Daoy (cell line): ENCODE data around the gene MPST. TPM values are rescaled to one million over a fixed set of nuclear protein-coding genes. Genes with fewer than 3 reads are reported as not detected.

Experiments
- DNase-seq: peaks from one replicate; pipeline ENCODE4 v3.0.0-alpha.2; 2015; ENCODE audit warnings: low read depth
- total RNA-seq: library from RNA; depleted of rRNA; stranded (reverse); fragments of >200 nt; shearing (Covaris generic); gene quantifications from 2 replicates; pipeline ENCODE4 v1.2.3, GENCODE V29; 2014

MPST gene
- total RNA-seq, 1 experiment from 2014 or later, result 67.3 TPM

DNA sequence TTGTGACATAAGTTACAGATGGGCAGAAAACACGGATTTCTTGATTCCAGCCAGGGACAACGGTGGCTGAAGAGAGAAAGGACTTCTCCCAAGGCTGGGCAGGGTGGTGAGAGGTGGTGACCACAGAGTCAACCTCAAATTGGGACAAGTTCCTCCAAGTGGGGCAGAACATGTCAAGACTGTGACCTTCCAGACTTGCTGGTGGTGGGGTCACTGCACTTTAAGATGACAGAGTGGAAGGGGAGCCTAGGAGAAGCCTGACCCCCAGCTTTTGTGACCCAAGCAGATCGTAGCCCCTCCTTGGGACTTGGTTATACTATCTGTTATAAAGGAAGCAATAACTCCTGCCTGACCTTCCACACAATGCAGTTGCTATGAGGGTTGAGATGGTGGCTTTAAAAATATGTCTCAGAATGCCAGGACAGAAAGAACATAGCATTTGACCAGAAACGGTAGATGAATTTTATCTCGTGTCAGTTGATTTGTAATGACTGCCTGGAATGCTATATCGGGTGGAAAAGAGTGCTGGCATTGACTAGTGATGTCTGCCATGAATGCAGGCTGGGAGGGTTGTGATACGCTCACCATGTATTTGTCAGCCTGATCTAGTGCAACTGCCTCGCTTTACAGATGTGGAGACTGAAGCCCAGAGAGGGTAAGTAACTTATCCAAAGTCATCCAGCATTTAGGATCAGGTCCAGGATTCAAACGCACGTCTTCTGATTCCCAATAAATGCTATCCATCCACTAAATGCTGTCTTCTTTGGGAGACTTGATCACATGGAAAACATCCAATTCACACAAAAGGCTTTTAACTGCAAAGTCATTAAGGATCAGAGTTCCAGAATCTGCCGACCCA, 18.6 kb upstream of the MPST start:
- DNase-seq, result no peak

DNA sequence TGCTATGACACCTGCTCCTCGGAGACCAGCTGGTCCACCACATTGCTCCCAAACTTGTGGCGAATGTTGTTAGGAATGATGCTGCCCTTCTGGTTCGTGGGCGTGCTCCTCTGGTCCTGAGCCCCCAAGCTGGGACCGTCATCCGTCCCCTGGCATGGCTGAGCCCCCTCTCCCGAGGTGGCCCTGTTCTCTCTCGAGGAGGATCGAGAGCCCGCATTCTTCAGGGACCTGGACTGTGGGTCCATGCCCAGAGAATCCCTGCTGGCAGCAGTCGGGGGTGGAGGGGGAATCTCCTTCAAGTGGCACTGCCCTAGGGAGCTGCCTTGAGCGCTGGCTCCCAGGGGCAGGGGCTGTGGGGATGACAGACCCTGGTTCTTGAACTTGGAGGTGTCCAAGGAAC, 17.7 kb upstream of the MPST start:
- no peak for DNase-seq

DNA sequence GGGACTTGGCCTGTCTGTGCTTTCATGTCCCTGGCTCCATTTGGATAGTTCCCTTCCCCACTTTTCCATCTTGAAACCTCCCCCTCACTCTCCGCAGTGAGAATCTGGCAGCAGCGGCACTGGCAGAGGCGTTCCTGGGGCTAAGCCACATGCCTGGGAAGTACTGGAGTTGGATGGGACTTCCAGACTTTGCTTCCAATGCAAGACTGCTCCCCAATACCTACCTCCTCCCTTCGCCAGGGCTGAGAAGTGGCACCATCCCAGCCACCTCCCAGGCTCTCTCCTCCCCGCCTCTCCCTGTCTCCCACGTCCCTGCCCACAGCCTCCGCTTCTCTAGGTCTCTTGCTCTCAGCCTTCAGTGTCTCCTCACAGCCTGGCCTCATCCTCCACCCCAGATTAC, 16.9 kb upstream of the MPST start:
- no peak for DNase-seq

DNA sequence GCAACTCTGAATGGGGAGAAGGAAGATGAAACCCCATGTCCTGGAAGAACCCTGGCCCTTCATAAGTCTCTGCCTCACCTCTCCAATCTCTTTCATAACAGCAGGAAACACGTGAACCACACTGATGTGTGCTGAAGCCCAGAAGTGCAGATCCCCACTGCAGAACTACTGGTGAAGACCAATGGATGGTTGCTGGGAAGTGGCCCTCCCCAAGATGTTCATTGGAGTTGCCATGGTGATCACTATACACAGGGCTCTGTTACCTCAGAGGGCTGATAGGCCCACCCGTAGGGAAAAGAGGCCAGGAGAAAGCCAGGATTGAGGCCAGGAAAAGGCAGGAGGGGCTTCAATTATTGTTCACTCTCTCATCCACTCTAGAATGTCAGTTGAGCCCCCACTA, 11.9 kb upstream of the MPST start:
- DNase-seq, result no peak

DNA sequence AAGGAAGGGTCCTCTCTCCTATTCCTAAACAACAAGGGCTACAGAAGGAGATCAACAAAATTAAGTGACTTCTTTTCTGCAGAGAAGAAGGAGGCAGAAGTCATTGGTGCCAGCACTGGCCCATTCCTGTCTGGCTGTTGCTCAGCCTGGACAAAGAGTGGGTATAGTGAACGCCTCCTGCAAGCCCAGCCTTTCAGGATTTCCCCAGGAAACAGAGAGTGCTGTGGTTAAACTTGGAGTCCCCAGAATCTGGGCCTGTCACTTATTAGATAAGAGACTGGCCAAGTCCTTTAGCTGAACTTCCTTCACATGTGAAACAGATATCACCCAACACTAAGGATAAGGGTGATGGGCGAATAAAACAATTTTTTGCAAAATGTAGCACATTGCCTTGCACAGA, 11.2 kb upstream of the MPST start:
- DNase-seq, result no peak

DNA sequence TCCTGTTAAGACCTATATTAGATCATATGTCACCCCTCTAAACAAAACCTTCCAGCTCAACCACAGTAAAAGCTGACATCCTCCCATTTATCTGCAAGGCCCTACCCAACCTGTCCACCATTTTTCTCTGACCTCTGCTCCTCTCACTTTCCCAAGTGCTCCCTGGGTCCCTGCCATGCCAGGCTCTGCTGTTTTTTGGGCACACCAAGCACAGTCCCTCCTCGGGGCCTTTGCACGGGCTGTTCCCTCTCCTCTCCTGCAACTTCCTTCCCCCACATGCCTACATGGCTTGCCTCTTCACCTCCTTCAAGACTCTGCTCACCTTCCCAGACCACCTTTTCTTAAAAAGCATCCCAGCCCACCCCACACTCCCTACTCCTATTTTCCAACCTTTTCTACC, 10.1 kb upstream of the MPST start:
- no peak for DNase-seq

DNA sequence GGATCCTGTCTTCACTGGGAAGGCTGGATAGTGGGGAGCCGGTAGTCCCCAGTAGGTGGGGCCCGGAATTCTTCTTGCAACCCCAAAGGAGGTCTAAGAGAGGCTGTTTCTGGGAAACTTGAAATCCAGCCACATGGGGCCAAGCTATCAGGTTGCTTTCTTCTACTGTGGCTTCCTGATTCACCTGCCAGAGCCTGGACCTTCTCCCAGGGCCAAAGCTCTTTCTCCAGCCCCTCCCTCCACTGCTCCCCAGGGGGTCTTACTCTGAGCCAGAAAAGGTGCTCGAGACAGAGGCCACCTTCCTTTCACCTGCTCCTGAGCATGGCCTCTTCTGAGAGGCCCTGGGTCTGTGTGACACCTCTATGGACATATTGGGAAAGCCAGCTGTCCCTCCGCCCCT, 9.4 kb upstream of the MPST start:
- no peak for DNase-seq

DNA sequence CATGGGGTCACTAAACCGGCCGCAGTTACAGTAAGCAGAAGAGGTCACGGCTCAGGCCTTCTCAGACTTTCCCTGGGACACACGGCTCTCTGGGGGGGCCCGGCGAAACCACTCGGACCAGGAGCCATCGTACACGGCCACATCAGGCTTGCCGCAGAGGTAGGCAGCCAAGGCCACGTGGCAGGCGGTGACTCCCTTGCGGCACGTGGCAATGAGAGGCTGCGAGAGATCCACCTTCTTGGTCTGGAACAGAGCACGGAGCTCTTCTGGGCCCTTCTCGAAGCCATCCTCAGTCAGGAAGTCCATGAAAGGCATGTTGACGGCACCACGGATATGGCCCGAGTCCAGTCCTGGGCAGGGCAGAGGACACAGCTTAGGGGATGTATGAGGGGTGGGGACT, 8.6 kb upstream of the MPST start:
- no peak for DNase-seq

DNA sequence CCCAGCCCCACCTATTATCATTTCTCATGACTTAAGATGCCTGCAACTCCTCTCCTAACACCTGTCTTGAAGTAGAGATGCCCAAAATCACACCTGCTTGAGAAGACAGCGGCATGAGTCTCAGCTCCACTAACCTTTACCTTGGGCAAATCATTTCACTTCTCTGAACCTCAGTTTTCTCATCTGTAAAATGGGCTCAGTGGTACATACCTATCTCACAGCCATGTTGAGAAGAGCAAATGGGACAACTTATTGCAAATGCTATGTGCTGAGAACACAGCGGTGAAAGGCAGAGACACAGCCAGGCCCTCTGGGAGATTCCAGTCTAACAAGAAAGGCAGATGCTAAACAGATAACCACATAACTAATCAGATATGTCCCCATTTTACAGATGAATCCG, 8.1 kb upstream of the MPST start:
- no peak for DNase-seq

DNA sequence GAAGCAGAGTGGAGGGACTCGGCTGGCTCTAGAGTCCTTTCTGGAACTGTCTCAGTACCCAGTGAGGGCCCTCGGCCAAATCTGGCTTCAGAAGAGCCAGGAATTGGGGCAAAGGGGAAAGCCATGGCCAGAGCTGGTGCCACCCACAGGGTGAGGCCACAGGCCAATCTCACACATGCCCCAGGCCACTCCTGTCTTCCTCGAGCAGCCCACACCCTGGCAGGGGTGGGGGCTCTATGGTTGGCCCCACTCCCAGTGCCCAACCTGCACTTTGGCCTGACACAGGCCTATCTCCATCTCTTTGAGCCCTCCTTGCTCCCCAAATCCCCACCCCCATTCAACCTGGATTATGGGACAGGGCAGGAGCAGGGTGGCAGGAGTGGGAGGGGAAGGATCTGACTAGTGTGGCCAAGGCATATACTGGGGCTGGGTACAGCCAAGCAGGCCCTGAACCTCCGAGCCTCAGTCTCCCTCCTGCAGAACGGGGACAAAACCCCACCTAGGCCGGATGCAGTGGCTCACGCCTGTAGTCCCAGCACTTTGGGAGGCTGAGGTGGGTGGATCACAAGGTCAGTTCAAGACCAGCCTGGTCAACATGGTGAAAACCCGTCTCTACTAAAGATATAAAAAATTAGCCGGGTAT, 7.2 kb upstream of the MPST start:
- no peak for DNase-seq

DNA sequence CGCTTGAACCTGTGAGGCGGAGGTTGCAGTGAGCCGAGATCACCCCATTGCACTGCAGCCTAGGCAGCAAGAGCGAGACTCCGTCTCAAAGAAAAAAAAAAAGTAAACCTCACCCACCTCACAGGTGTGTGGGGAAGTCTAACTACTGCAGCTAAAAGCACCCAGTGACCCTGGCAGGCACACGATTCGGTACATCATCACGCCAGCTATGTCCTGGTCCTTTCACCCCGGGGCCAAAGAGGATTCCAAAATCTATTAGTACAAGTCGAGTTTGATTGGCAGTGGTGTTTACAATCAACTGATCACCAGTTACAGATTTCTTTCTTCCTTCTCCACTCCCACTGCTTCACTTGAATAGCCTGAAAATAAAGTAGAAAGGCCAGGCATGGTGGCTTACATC, 6.6 kb upstream of the MPST start:
- no peak for DNase-seq

DNA sequence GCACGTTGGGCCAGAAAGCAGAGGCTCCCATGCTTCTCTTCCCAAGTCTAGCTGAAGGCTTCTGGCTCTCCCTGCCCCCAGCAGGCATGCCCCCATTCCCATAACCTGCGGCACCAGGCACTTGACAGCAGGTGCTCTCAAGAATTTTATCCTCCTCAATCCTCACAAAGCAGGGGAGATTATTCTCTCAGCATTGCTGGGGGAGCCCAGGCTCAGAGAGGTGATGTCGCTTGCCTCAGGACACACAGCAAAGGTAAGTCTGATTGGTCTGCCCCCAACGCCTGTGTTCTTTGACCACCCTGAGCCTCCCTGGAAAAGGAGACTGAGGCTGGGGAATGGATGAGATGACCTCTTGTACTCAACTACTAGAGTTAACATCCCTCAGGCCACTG, 5.1 kb upstream of the MPST start:
- no peak for DNase-seq

DNA sequence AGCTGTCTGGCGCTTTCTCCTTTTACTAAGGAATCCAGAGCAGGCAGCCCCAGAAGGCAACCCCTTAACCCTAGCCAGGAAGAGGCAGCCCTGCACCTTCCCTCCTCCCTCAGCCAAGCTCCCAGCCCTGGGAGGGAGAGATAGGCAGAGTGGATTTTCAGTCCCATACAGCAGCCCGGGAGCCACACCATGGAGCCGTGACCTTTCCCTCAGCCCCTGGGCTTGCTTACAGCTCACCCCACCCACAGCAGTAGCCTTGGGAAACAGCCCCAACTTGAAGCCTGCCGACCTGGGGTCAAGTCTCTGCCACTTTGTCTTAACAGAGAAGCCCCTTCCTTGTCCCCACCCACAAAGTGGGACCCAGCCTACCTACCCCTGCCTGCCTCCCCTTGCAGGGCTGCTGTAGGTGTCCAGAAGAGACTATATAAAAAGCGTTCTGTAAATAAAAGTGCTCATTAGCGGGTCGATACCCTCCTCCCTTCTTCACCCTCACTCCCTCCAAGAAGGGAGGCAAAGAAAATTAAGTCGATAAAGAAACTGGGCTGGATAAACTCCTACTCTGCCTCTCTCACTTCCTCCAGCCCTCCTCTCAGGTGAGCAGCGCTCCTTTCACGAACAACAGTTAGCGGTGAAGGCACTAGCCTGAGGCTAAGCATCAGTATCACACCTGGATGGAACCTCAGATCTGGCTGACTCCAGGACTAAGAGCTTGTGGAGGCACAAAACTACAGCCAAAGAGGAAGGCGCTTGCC, 4.5 kb upstream of the MPST start:
- no peak for DNase-seq

DNA sequence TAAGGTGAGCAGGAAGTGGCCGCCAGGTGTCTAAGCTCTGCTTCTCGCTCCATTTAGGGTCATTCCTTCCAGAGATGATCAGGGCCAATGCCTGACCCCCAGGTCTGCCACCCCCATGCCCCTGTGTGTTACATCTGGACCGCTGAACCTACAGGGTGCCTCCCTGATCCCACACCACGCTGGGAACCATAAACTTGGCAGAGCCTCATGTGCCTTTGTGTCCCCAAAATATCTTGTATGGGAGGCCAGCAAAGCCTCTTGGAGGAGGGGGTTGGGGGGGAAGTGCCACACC, 4.0 kb upstream of the MPST start:
- no peak for DNase-seq

DNA sequence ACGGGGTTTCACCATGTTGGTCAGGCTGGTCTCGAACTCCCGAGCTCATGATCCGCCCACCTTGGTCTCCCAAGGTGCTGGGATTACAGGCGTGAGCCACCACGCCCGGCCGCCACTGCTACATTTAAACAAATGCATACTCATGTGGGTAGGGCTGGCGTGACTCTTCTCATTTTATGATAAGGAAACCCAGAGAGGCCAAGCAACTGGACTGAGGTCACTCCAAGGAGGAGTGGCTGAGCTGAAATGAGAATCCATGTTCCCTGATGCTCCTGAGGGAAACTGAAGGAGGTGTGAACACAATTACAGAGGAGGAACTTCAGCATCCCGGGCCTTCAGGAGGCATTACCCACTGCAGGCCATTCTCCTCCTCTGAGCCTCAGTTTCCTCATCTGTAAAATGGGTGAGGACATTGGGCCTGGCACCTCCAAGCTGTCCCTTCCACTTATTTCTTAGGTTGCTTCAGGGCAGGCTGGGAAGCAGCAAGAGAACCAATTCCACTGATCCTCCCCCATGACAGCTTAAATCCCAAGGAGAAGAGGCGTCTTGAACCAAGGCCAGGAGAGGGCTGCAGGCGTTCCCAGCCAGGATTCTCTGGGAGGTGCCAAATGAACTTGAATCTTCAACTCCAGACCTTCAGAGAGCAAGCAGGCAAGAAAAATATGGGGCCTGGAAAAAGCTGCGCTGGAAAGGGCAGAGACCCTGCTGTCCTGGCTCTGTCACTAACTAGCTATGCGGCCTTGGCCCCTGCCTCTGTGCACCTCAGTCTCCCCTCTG, 3.2 kb upstream of the MPST start:
- DNase-seq, result no peak

DNA sequence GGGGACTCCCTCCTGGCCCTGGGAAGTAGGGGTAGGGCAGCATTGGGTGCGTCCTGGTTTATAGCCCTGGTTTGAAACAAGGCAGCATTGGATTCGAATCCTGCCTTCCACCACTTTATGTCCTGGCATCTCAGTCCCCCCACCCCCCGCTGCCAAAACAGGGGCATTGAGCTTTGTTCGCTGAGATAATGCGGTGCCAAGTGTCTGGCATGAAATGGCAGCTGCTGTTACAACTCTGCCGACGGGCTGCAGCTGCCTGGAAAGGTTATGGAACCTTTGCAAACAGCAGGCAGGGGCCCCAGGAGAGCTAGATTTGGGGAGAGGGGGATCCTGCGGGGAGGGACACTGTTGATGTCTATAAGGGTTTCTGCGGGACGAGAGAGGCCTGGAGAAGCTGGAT, 2.2 kb upstream of the MPST start:
- DNase-seq, result no peak

DNA sequence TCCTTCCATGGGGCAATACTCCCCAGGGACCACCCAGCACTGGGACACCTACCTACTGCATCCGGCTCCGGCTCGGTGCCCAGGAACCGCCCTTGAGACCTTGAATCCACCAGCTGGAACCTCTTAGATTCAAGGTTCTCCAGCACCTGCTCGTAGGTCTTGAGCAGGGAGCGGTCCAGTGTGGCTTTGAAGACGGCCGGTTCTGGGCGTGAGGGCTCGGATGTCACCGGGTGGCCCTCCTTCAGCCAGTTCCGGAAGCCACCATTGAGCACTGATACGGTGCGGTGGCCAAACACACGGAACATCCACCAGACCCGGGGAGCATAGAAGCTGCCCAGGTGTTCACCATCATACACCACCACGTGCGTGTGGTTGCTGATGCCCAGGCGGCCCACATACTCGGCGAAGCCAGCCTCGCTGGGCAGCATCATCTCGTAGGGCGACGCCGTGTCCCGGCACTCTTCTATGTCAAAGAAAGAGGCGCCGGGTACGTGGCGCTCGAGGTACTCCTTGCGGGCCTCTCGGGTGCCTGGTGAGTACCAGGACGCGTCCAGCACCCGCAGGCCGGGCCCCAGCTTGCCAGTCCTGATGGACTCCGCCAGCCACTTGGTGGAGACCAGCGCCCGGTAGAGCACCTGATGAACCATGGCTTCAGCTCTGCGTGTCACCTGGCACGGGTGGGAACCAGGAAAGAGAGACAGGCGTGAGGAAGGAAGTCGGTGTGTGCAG, 1.3 kb upstream of the MPST start:
- no peak for DNase-seq

DNA sequence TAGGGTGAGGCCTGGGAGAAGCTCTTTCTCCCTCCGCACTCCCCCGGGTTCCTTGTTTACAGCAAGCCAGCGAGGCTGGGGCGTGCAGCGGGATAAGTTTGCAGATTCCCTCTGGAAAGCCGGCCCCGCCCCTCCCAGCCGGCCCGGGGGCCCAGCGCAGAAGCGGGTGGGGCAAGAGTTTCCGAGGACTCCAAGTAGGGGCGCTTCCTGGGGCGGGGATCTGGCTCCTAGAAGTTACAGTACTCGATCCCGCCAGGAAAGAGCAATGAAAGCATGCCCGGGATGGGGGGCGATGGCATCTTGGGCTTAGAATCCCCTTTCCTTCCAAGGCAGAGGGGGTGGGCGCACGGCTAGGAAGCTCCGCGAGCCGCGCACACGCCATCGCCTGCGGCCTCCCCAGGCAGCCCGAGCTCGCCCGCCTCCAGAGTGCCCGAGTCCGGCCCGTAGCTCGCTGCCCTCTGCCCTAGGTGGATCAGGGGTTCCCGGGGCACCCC, 680 bp upstream of the MPST start:
- peak; percentile 36 for DNase-seq

DNA sequence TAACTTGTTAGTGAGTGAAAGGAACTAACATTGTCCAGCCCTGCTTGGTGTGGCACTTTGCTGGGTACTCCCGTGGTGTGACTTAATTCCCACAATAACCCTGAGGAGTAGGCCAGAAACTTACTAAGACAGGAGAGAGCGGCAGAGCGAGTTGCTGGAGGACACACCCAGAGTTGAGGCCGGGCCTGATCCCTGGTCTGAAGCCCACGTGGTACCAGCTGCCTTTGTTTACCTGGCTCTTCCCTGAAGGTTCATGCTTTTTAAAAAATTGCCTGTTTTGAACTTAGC, 594 bp downstream of the MPST start:
- DNase-seq, result peak; percentile 43

DNA sequence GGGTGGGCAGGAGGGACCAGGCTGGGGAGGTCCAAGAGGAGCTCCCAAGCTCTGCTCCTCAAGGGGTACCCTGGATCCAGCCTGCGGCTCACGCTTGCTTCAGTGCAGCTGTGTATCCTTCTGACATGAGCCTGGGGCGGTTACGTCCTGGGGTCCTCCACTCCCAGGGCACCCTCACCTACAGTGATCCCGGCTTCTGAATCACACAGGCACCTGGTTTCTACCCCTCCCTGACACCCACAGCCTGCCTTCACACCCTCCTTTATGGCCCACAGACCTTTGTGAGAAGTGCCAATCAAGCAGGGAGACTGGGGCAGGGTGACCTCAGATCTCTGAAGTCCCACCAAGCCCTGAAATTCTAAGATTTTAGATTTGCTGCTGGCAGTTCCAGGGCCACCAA, 1.5 kb downstream of the MPST start:
- no peak for DNase-seq

DNA sequence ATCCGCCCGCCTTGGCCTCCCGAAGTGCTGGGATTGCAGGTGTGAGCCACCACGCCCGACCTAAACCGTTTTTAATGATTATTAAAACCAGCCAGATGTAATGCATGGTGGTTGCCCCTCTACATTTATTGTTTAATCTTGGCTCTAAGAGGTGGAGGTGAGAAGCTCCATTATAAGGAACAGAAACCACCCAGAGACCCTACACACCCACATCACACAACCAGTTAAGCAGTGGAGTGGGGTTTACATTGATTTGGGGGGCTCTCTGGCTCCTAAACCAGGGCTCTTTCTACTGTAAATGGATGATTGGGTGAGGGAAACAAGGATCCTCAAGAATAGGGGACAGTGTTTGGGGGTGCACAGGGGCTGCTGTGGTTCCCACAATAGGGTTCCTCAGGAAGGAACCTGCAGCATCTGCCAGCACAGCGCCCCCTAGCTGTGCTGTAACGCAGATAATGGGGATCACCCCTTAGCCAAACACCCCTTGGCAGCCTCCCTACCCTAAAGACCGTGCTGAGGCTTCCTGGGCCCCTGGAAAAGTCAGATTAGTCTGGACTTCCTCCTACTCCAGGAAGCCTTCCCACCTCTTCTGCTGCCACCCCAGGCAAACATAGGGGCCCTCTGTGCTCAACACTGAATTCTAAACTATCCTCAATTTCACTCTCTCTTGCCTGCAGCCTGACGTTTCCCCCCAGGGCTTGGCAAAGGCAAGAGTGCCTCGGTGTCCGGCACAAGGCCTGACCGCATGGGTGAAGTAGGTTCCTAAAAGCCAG, 2.4 kb downstream of the MPST start:
- DNase-seq, result peak; percentile 41
